NCI-H1048 (cell line): ENCODE measurements around the gene IRAK2.
"Not testable (repeated sequence)": the region's sequence is repeated elsewhere in the genome, so short reads cannot be mapped to it uniquely, and the experiment has no call there.

ENCODE experiments used
- DNase-seq: peaks from one replicate; lab custom pipeline; 2025; lab: John Stamatoyannopoulos, UW

IRAK2 gene

GRCh38 chr3:10164546-10165393 lies at the start of gene IRAK2:
TSS of gene IRAK2 (plus strand) at chr3:10164919. CDS start at chr3:10164955, 36 bp downstream.
- DNase-seq, result no peak

- peak; percentile 79 for DNase-seq
Observed at GRCh38 chr3:10115326-10116137, 49.2 kb upstream of the IRAK2 start, which contains the start of gene BRK1. TSS of gene BRK1 (plus strand) at chr3:10115675. CDS start at chr3:10115702, 27 bp downstream.

- no peak for DNase-seq
Observed at GRCh38 chr3:10116138-10116460, 48.6 kb upstream of the IRAK2 start.

GRCh38 chr3:10116928-10117327 lies 47.8 kb upstream of the IRAK2 start:
- no peak for DNase-seq

GRCh38 chr3:10119376-10119775 lies 45.3 kb upstream of the IRAK2 start:
- DNase-seq, result no peak

GRCh38 chr3:10121064-10121463 lies 43.7 kb upstream of the IRAK2 start:
- no peak for DNase-seq

- DNase-seq, result no peak
Observed at GRCh38 chr3:10122724-10123123, 42.0 kb upstream of the IRAK2 start.

GRCh38 chr3:10135872-10136271 lies 28.8 kb upstream of the IRAK2 start:
- not testable (repeated sequence) for DNase-seq

GRCh38 chr3:10136426-10137005 lies 28.2 kb upstream of the IRAK2 start:
- no peak for DNase-seq

- no peak for DNase-seq
Observed at GRCh38 chr3:10137178-10137577, 27.5 kb upstream of the IRAK2 start.

GRCh38 chr3:10140996-10141546 lies 23.6 kb upstream of the IRAK2 start:
- DNase-seq, result no peak

- DNase-seq, result no peak
Observed at GRCh38 chr3:10142707-10143560, 21.8 kb upstream of the IRAK2 start.

GRCh38 chr3:10145685-10146084 lies 19.0 kb upstream of the IRAK2 start:
- no peak for DNase-seq

- no peak for DNase-seq
Observed at GRCh38 chr3:10149226-10149625, 15.5 kb upstream of the IRAK2 start.

- no peak for DNase-seq
Observed at GRCh38 chr3:10150987-10151386, 13.7 kb upstream of the IRAK2 start.

GRCh38 chr3:10154335-10155122 lies 10.2 kb upstream of the IRAK2 start:
- DNase-seq, result no peak

GRCh38 chr3:10155123-10155472 lies 9.6 kb upstream of the IRAK2 start:
- DNase-seq, result no peak

GRCh38 chr3:10155658-10156057 lies 9.1 kb upstream of the IRAK2 start:
- no peak for DNase-seq

- no peak for DNase-seq
Observed at GRCh38 chr3:10157031-10157430, 7.7 kb upstream of the IRAK2 start.

- DNase-seq, result not testable (repeated sequence)
Observed at GRCh38 chr3:10158555-10158954, 6.2 kb upstream of the IRAK2 start.

GRCh38 chr3:10160346-10160745 lies 4.4 kb upstream of the IRAK2 start:
- no peak for DNase-seq
